Activated B cell treated with CpG ODN at 0.5 μM for 24 hours (primary cell): ENCODE measurements around the gene GPR3. TPM values are rescaled to one million over a fixed set of nuclear protein-coding genes. Genes with fewer than 3 reads are reported as not detected.
A peak's percentile ranks its signal among the peaks of the same experiment; 100 is the strongest.

Experiments
- ATAC-seq: fragments of 200-7000 bp; cut with Tn5 transposase; one replicate; pipeline ENCODE4 v1.10.0; 2021; ENCODE audit warnings: low read depth, mild to moderate bottlenecking, moderate library complexity
- CTCF ChIA-PET: fragments of 350-600 bp; sonication (Branson Sonifier 250); formaldehyde crosslinking; loops from one replicate; lab custom pipeline; 2021; ENCODE audit warnings: antibody characterized with exemption; lab: Charles Lee
- POLR2A ChIA-PET: fragments of 350-600 bp; sonication (Branson Sonifier 250); formaldehyde crosslinking; loops from one replicate; lab custom pipeline; 2021; ENCODE audit warnings: antibody characterized with exemption; lab: Charles Lee
- DNase-seq: peaks from one replicate; pipeline ENCODE4 v3.0.0; 2022
- H3K27ac Mint-ChIP-seq: one replicate; pipeline ENCODE4 v1.8.0; 2020; ENCODE audit warnings: mixed read lengths
- H3K27me3 Mint-ChIP-seq: one replicate; pipeline ENCODE4 v1.8.0; 2021; ENCODE audit warnings: mixed read lengths
- H3K36me3 Mint-ChIP-seq: one replicate; pipeline ENCODE4 v1.8.0; 2021; ENCODE audit warnings: low read depth, mixed read lengths
- H3K4me1 Mint-ChIP-seq: one replicate; pipeline ENCODE4 v1.8.0; 2021; ENCODE audit warnings: mixed read lengths
- H3K4me3 Mint-ChIP-seq: one replicate; pipeline ENCODE4 v1.8.0; 2020; ENCODE audit warnings: mild to moderate bottlenecking, mixed read lengths
- H3K9me3 Mint-ChIP-seq: one replicate; pipeline ENCODE4 v1.8.0; 2020; ENCODE audit warnings: mixed read lengths
- intact Hi-C: fragments of 100-400 bp; cut with micrococcal nuclease; formaldehyde crosslinking; loops from one replicate; pipeline ENCODE4 v1.15.1; 2024
- total RNA-seq: library from RNA; stranded (reverse); gene quantifications from 2 replicates; pipeline ENCODE4 v1.2.3, GENCODE V29; 2022
- TF ChIP-seq, protein P1 (sequence below): fragments of 200-600 bp; IDR thresholded peaks from one replicate; pipeline ENCODE4 v1.8.0; 2022; ENCODE audit warnings: antibody characterized with exemption, mild to moderate bottlenecking

The GPR3 gene
- total RNA-seq, 1 donor from 2014 or later, result 0.11 TPM

DNA sequence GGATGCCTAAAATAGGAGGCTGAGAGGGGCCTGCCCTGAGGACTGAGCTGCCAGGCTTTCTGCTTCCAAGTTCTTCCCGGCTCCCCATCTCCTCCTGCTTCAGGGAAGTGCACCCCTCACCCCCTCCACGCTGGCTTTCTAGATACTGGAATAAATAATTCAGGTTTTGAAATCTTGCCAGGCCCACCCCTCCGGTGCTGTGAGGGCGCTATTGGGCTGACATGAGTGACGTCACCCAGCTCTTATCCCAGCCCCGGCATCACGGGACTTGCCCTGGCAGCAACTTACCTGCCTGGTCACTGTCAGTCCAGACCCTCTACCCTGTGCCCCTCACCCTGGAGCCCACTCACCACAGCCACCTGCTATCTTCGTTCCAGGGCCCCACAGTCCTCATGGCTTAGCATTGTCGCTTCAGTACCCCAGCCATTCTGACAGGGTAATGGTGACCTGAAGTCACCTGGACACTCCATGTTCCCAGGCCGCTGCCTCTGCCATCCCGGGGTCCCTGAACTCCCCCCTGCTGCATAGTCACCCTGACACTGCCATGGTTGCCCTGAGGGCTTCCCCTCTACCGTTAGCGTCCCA, 819 bp upstream of the GPR3 start:
- ChIA-PET CTCF (interaction anchor here (0.9 to 11.1 kb wide), 12 partner anchors 25 to 347 kb away, joined by 3 to 171 read pairs (median 6); partner anchors contain the start of genes AHDC1 and MAP3K6), POLR2A (interaction anchor here (0.5 to 1.9 kb wide), 6 partner anchors 26 to 275 kb away, joined by 3 to 7 read pairs (median 4); partner anchors contain the start of gene SYTL1)
- H3K36me3 Mint-ChIP-seq, result no peaks in the 10 kb centered on the region
- intact Hi-C loops, result loop anchor here (1.0 kb wide), 4 partner anchors 26 to 272 kb away; no protein-coding TSS in a partner anchor
- TF ChIP-seq, protein P1, sequence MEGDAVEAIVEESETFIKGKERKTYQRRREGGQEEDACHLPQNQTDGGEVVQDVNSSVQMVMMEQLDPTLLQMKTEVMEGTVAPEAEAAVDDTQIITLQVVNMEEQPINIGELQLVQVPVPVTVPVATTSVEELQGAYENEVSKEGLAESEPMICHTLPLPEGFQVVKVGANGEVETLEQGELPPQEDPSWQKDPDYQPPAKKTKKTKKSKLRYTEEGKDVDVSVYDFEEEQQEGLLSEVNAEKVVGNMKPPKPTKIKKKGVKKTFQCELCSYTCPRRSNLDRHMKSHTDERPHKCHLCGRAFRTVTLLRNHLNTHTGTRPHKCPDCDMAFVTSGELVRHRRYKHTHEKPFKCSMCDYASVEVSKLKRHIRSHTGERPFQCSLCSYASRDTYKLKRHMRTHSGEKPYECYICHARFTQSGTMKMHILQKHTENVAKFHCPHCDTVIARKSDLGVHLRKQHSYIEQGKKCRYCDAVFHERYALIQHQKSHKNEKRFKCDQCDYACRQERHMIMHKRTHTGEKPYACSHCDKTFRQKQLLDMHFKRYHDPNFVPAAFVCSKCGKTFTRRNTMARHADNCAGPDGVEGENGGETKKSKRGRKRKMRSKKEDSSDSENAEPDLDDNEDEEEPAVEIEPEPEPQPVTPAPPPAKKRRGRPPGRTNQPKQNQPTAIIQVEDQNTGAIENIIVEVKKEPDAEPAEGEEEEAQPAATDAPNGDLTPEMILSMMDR, result no peak
- ATAC-seq (no peak), DNase-seq (no peak)
- H3K27me3 Mint-ChIP-seq, result no peaks in the 10 kb centered on the region
- peak overlapping the region; percentile 60 for H3K27ac Mint-ChIP-seq
- no peaks in the 10 kb centered on the region for H3K9me3 Mint-ChIP-seq
- peaks cover 18% of the 10 kb centered on the region for H3K4me1 Mint-ChIP-seq
- peak overlapping the region; percentile 82 for H3K4me3 Mint-ChIP-seq

DNA sequence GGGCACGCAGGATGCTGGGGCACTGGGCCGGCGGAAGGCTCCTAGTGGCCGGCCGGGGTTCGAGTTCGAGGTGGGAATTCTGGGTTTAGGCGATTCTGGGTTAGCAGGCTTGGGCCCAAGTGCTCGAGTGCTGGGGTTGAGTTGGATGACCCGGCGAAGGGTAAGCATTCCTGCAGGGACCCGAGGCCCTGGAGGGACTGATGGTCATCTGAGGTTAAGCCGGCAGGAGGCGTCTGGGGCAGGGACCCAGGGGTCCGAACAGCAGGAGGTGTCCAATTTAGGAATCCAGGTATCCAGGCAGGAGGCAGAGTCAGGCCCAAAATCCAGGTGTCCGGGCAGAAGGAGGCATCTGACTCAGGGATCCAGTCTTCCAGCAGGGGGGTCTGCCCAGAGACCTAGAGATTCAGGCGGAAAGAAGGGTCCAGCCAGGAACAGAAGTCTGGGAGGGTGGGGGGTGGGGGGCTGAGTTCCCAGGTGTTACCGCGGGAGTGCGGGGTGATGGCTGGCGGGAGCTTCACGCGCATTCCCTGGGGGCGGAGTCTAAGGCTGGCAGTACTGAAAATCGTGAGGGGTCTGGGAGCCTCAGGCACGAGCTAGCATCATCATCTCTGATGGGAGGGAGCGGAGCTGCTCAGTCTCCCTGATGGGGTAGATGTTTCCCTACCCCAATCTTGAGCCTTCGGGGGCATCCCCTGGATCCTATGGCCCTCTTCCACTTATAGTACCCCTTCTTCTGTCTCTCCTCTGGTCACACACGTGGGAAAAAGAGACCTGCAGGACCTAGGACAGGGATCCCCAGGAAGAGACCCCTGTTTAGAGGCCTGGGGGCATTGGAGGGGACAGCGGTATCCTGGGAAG, 585 bp downstream of the GPR3 start:
- Mint-ChIP-seq H3K27me3 (no peaks in the 10 kb centered on the region), H3K36me3 (no peaks in the 10 kb centered on the region), H3K4me1 (peaks cover 18% of the 10 kb centered on the region), H3K27ac (no peak overlapping the region), H3K9me3 (no peaks in the 10 kb centered on the region), H3K4me3 (peak overlapping the region; percentile 75)
- CTCF ChIA-PET, result interaction anchor here (1.3 to 7.8 kb wide), 2 partner anchors 9 to 95 kb away, joined by 4 to 208 read pairs; no protein-coding TSS in a partner anchor
- TF ChIP-seq, protein P1, result no peak
- POLR2A ChIA-PET, result interaction anchor here (0.6 kb wide), 3 partner anchors 27 to 245 kb away, joined by 7 to 10 read pairs (median 10); no protein-coding TSS in a partner anchor
- no peak for ATAC-seq
- intact Hi-C loops, result loop anchor here (1.0 kb wide), 4 partner anchors 28 to 270 kb away; no protein-coding TSS in a partner anchor
- DNase-seq, result no peak

DNA sequence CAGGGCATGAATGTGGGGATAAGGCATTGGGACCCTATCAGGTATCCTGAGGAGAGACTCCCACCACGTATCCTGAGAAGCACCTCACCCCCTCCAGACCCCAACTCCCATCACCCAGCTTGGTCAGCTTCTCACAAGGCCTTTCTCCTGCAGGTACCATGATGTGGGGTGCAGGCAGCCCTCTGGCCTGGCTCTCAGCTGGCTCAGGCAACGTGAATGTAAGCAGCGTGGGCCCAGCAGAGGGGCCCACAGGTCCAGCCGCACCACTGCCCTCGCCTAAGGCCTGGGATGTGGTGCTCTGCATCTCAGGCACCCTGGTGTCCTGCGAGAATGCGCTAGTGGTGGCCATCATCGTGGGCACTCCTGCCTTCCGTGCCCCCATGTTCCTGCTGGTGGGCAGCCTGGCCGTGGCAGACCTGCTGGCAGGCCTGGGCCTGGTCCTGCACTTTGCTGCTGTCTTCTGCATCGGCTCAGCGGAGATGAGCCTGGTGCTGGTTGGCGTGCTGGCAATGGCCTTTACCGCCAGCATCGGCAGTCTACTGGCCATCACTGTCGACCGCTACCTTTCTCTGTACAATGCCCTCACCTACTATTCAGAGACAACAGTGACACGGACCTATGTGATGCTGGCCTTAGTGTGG, 1.3 kb downstream of the GPR3 start:
- DNase-seq, result no peak
- POLR2A ChIA-PET, result interaction anchor here (0.6 kb wide), 3 partner anchors 28 to 244 kb away, joined by 7 to 10 read pairs (median 10); no protein-coding TSS in a partner anchor
- no peak overlapping the region for H3K4me3 Mint-ChIP-seq
- CTCF ChIA-PET, result interaction anchor here (1.3 to 7.8 kb wide), 4 partner anchors 9 to 212 kb away, joined by 4 to 208 read pairs (median 31); partner anchors contain the start of gene AHDC1
- no peaks in the 10 kb centered on the region for H3K27me3 Mint-ChIP-seq
- H3K36me3 Mint-ChIP-seq, result no peaks in the 10 kb centered on the region
- intact Hi-C loops, result no loop called here
- H3K4me1 Mint-ChIP-seq, result peaks cover 14% of the 10 kb centered on the region
- no peaks in the 10 kb centered on the region for H3K9me3 Mint-ChIP-seq
- H3K27ac Mint-ChIP-seq, result no peak overlapping the region
- TF ChIP-seq, protein P1, result no peak
- ATAC-seq, result no peak

DNA sequence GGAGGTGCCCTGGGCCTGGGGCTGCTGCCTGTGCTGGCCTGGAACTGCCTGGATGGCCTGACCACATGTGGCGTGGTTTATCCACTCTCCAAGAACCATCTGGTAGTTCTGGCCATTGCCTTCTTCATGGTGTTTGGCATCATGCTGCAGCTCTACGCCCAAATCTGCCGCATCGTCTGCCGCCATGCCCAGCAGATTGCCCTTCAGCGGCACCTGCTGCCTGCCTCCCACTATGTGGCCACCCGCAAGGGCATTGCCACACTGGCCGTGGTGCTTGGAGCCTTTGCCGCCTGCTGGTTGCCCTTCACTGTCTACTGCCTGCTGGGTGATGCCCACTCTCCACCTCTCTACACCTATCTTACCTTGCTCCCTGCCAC, 1.8 kb downstream of the GPR3 start:
- CTCF ChIA-PET, result interaction anchor here (0.6 to 7.8 kb wide), 20 partner anchors 9 to 350 kb away, joined by 3 to 208 read pairs (median 5); partner anchors contain the start of genes AHDC1 and MAP3K6
- intact Hi-C loops, result no loop called here

More for the DNA sequence above, 1.8 kb downstream of the GPR3 start:
- no peak overlapping the region for H3K27ac Mint-ChIP-seq
- H3K9me3 Mint-ChIP-seq, result no peaks in the 10 kb centered on the region
- H3K4me3 Mint-ChIP-seq, result no peak overlapping the region
- peaks cover 14% of the 10 kb centered on the region for H3K4me1 Mint-ChIP-seq
- ATAC-seq (no peak), DNase-seq (no peak)
- no peaks in the 10 kb centered on the region for H3K36me3 Mint-ChIP-seq
- TF ChIP-seq, protein P1, result no peak
- POLR2A ChIA-PET, result interaction anchor here (1.1 to 1.5 kb wide), 2 partner anchors 96 to 212 kb away, joined by 4 to 11 read pairs; no protein-coding TSS in a partner anchor
- no peaks in the 10 kb centered on the region for H3K27me3 Mint-ChIP-seq
